Measurements from ENCODE around the gene SMIM43.
"Not testable (repeated sequence)": the region's sequence is repeated elsewhere in the genome, so short reads cannot be mapped to it uniquely, and the experiment has no call there.

Gene SMIM43

GRCh38 chr4:121760205-121760604 is 4.8 kb downstream of the SMIM43 start:
- Histone ChIP-seq H4K5ac (ENCODE audit: low read length) (no peak overlapping the region), H3K56ac (ENCODE audit: low read length) (no peak overlapping the region), H3K79me2 (ENCODE audit: control insufficient read depth, insufficient read depth, low read length) (no peaks in the 10 kb centered on the region), H2BK5ac (ENCODE audit: low read length) (no peak overlapping the region), H3K4me1 (ENCODE audit: control insufficient read depth, low read depth, low read length) (no peaks in the 10 kb centered on the region), H3K27me3 (ENCODE audit: insufficient read depth, low read length, poor library complexity) (peaks cover 26% of the 10 kb centered on the region), H3K4me3 (ENCODE audit: low read length) (no peak overlapping the region), H3K4ac (ENCODE audit: low read depth, low read length) (no peak overlapping the region), H2BK15ac (replicated peaks; ENCODE audit: low read depth) (no peak overlapping the region), H3K79me1 (ENCODE audit: low read length) (no peaks in the 10 kb centered on the region), H2BK120ac (ENCODE audit: low read depth, low read length) (no peak overlapping the region), H3K9ac (ENCODE audit: low read length) (no peak overlapping the region), H3K18ac (ENCODE audit: low read length) (no peak overlapping the region), H2AK5ac (ENCODE audit: low read length) (no peak overlapping the region), H3K23ac (ENCODE audit: low read length) (no peak overlapping the region), H3K27ac (ENCODE audit: low read depth, low read length) (no peak overlapping the region), H3K36me3 (ENCODE audit: control insufficient read depth, insufficient read depth, low read length) (no peaks in the 10 kb centered on the region), H3K4me2 (ENCODE audit: low read length) (no peak overlapping the region), H4K8ac (ENCODE audit: low read depth, low read length) (no peak overlapping the region)
- WGBS (ENCODE audit: extremely low coverage, insufficient coverage, low lambda C conversion rate) = no CpG with 5 or more reads among the region's 3 CpGs
- no peak for DNase-seq

GRCh38 chr4:121758925-121759568 is 5.9 kb downstream of the SMIM43 start:
- Histone ChIP-seq H3K79me2 (ENCODE audit: control insufficient read depth, insufficient read depth, low read length) (no peaks in the 10 kb centered on the region), H3K18ac (ENCODE audit: low read length) (no peak overlapping the region), H2BK120ac (ENCODE audit: low read depth, low read length) (no peak overlapping the region), H3K4me2 (ENCODE audit: low read length) (no peak overlapping the region), H3K27ac (ENCODE audit: low read depth, low read length) (no peak overlapping the region), H3K36me3 (ENCODE audit: control insufficient read depth, insufficient read depth, low read length) (no peaks in the 10 kb centered on the region), H3K27me3 (ENCODE audit: insufficient read depth, low read length, poor library complexity) (peaks cover 15% of the 10 kb centered on the region), H2BK15ac (replicated peaks; ENCODE audit: low read depth) (no peak overlapping the region), H3K4me3 (ENCODE audit: low read length) (no peak overlapping the region), H3K23ac (ENCODE audit: low read length) (no peak overlapping the region), H3K56ac (ENCODE audit: low read length) (no peak overlapping the region), H4K5ac (ENCODE audit: low read length) (no peak overlapping the region), H2AK5ac (ENCODE audit: low read length) (no peak overlapping the region), H3K4me1 (ENCODE audit: control insufficient read depth, low read depth, low read length) (no peaks in the 10 kb centered on the region), H3K4ac (ENCODE audit: low read depth, low read length) (no peak overlapping the region), H2BK5ac (ENCODE audit: low read length) (no peak overlapping the region), H3K79me1 (ENCODE audit: low read length) (no peaks in the 10 kb centered on the region), H4K8ac (ENCODE audit: low read depth, low read length) (no peak overlapping the region), H3K9ac (ENCODE audit: low read length) (no peak overlapping the region)
- no peak for DNase-seq
- WGBS (ENCODE audit: extremely low coverage, insufficient coverage, low lambda C conversion rate) = no CpG with 5 or more reads among the region's 2 CpGs

- not testable (repeated sequence) for H4K5ac ChIP-seq (ENCODE audit: low read length); H3K79me2 ChIP-seq (ENCODE audit: control insufficient read depth, insufficient read depth, low read length)
Measured at GRCh38 chr4:121752142-121752541, 12.8 kb downstream of the SMIM43 start.

DNA sequence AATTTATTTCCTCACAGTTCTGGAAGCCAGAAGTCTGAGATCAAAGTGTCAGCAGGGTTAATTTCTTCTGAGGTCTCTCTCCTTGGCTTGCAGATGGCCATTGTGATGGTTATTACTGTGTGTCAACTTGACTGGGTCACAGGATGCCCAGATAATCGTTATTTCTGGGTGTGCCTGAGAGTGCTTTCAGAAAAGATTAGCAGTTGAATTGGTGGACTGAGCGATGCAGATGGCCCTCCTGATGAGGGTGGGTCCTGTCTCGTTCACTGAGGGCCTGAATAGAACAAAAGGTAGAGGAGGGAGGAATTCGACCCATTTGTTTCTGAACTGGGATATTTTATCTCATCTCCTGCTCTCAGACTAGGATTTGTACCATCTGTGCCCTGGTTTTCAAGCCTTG is 15.7 kb downstream of the SMIM43 start:
- Histone ChIP-seq H3K4ac (ENCODE audit: low read depth, low read length) (no peak overlapping the region), H3K27ac (ENCODE audit: low read depth, low read length) (no peak overlapping the region), H3K18ac (ENCODE audit: low read length) (no peak overlapping the region), H3K4me1 (ENCODE audit: control insufficient read depth, low read depth, low read length) (no peaks in the 10 kb centered on the region), H3K4me3 (ENCODE audit: low read length) (no peak overlapping the region), H2BK5ac (ENCODE audit: low read length) (no peak overlapping the region), H2BK120ac (ENCODE audit: low read depth, low read length) (no peak overlapping the region), H3K36me3 (ENCODE audit: control insufficient read depth, insufficient read depth, low read length) (no peaks in the 10 kb centered on the region), H3K79me1 (ENCODE audit: low read length) (no peaks in the 10 kb centered on the region), H3K79me2 (ENCODE audit: control insufficient read depth, insufficient read depth, low read length) (no peaks in the 10 kb centered on the region), H2BK15ac (replicated peaks; ENCODE audit: low read depth) (no peak overlapping the region), H3K27me3 (ENCODE audit: insufficient read depth, low read length, poor library complexity) (peaks cover 2% of the 10 kb centered on the region), H3K56ac (ENCODE audit: low read length) (no peak overlapping the region), H2AK5ac (ENCODE audit: low read length) (no peak overlapping the region), H3K4me2 (ENCODE audit: low read length) (no peak overlapping the region), H3K23ac (ENCODE audit: low read length) (no peak overlapping the region), H3K9ac (ENCODE audit: low read length) (no peak overlapping the region), H4K5ac (ENCODE audit: low read length) (no peak overlapping the region), H4K8ac (ENCODE audit: low read depth, low read length) (no peak overlapping the region)
- DNase-seq = no peak
- WGBS (ENCODE audit: extremely low coverage, insufficient coverage, low lambda C conversion rate) = no CpG with 5 or more reads among the region's 4 CpGs

More at GRCh38 chr4:121752142-121752541, 12.8 kb downstream of the SMIM43 start:
- H3K4me3 ChIP-seq (ENCODE audit: low read length); H2BK120ac ChIP-seq (ENCODE audit: low read depth, low read length); H3K79me1 ChIP-seq (ENCODE audit: low read length); H3K27ac ChIP-seq (ENCODE audit: low read depth, low read length); H2BK15ac ChIP-seq (replicated peaks; ENCODE audit: low read depth); H3K4me2 ChIP-seq (ENCODE audit: low read length); H3K27me3 ChIP-seq (ENCODE audit: insufficient read depth, low read length, poor library complexity); H3K4me1 ChIP-seq (ENCODE audit: control insufficient read depth, low read depth, low read length); H3K18ac ChIP-seq (ENCODE audit: low read length); H4K8ac ChIP-seq (ENCODE audit: low read depth, low read length); H2AK5ac ChIP-seq (ENCODE audit: low read length); H3K56ac ChIP-seq (ENCODE audit: low read length); DNase-seq; H3K4ac ChIP-seq (ENCODE audit: low read depth, low read length); H3K23ac ChIP-seq (ENCODE audit: low read length); H2BK5ac ChIP-seq (ENCODE audit: low read length); H3K36me3 ChIP-seq (ENCODE audit: control insufficient read depth, insufficient read depth, low read length); H3K9ac ChIP-seq (ENCODE audit: low read length): not testable (repeated sequence)
- no CpG with 5 or more reads among the region's 1 CpG for WGBS (ENCODE audit: extremely low coverage, insufficient coverage, low lambda C conversion rate)

DNA sequence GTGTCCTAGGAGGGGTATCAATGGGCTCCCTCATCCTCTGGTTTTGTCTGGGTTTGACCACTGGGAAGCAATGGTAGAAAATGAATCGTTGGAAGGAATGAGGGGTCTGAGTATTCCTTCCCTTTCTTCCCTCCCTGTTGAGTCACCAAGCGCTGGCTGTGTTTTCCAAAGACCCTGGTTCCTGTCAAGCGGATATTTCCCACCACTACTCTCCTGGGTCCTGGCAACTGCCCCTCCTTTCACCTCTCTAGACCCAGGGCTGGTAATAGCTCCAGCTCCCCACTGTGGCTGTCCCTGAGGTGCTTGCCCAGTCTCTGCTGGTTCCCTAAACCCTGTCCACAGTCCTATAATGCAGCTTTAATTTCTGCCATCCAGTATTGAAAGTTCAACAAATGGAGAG is 22.2 kb downstream of the SMIM43 start:
- Histone ChIP-seq H3K18ac (ENCODE audit: low read length) (no peak overlapping the region), H4K5ac (ENCODE audit: low read length) (no peak overlapping the region)
- no CpG with 5 or more reads among the region's 3 CpGs for WGBS (ENCODE audit: extremely low coverage, insufficient coverage, low lambda C conversion rate)

GRCh38 chr4:121741751-121742150 is 23.2 kb downstream of the SMIM43 start:
- Histone ChIP-seq H2BK120ac (ENCODE audit: low read depth, low read length) (no peak overlapping the region), H4K5ac (ENCODE audit: low read length) (no peak overlapping the region), H2BK15ac (replicated peaks; ENCODE audit: low read depth) (no peak overlapping the region), H3K4me2 (ENCODE audit: low read length) (no peak overlapping the region), H3K27ac (ENCODE audit: low read depth, low read length) (no peak overlapping the region), H4K8ac (ENCODE audit: low read depth, low read length) (no peak overlapping the region), H3K4ac (ENCODE audit: low read depth, low read length) (no peak overlapping the region), H3K4me1 (ENCODE audit: control insufficient read depth, low read depth, low read length) (no peaks in the 10 kb centered on the region), H3K36me3 (ENCODE audit: control insufficient read depth, insufficient read depth, low read length) (no peaks in the 10 kb centered on the region), H3K18ac (ENCODE audit: low read length) (no peak overlapping the region), H3K56ac (ENCODE audit: low read length) (no peak overlapping the region), H3K4me3 (ENCODE audit: low read length) (no peak overlapping the region), H3K23ac (ENCODE audit: low read length) (no peak overlapping the region), H2BK5ac (ENCODE audit: low read length) (no peak overlapping the region), H3K79me2 (ENCODE audit: control insufficient read depth, insufficient read depth, low read length) (no peaks in the 10 kb centered on the region), H2AK5ac (ENCODE audit: low read length) (no peak overlapping the region), H3K27me3 (ENCODE audit: insufficient read depth, low read length, poor library complexity) (no peaks in the 10 kb centered on the region), H3K79me1 (ENCODE audit: low read length) (no peaks in the 10 kb centered on the region), H3K9ac (ENCODE audit: low read length) (no peak overlapping the region)
- no CpG with 5 or more reads among the region's 7 CpGs for WGBS (ENCODE audit: extremely low coverage, insufficient coverage, low lambda C conversion rate)
- DNase-seq = peak; percentile 13

More for the DNA sequence above, 22.2 kb downstream of the SMIM43 start:
- Histone ChIP-seq H3K56ac (ENCODE audit: low read length) (no peak overlapping the region), H2AK5ac (ENCODE audit: low read length) (no peak overlapping the region), H3K79me1 (ENCODE audit: low read length) (no peaks in the 10 kb centered on the region), H2BK15ac (replicated peaks; ENCODE audit: low read depth) (no peak overlapping the region), H3K4me3 (ENCODE audit: low read length) (no peak overlapping the region), H3K23ac (ENCODE audit: low read length) (no peak overlapping the region), H3K9ac (ENCODE audit: low read length) (no peak overlapping the region), H3K36me3 (ENCODE audit: control insufficient read depth, insufficient read depth, low read length) (no peaks in the 10 kb centered on the region), H3K4me1 (ENCODE audit: control insufficient read depth, low read depth, low read length) (no peaks in the 10 kb centered on the region), H3K4me2 (ENCODE audit: low read length) (no peak overlapping the region), H3K79me2 (ENCODE audit: control insufficient read depth, insufficient read depth, low read length) (no peaks in the 10 kb centered on the region), H3K27me3 (ENCODE audit: insufficient read depth, low read length, poor library complexity) (no peaks in the 10 kb centered on the region), H2BK120ac (ENCODE audit: low read depth, low read length) (no peak overlapping the region), H2BK5ac (ENCODE audit: low read length) (no peak overlapping the region), H3K27ac (ENCODE audit: low read depth, low read length) (no peak overlapping the region), H3K4ac (ENCODE audit: low read depth, low read length) (no peak overlapping the region), H4K8ac (ENCODE audit: low read depth, low read length) (no peak overlapping the region)
- DNase-seq = no peak

All from mesendoderm (in vitro differentiated cells).